ENCODE measurements around the gene KRTAP10-1. TPM values are rescaled to one million over a fixed set of nuclear protein-coding genes. Genes with fewer than 3 reads are reported as not detected.

Gene KRTAP10-1
- total and polyA plus RNA-seq, 4 donors, result not detected

GRCh38 chr21:44526096-44526997, 13.6 kb downstream of the KRTAP10-1 start (continued):
- TF ChIP-seq EGR1 (IDR thresholded peaks at IDR 0.05; ENCODE audit: low read depth in 2 of 2), result no peak
- no peak for TF ChIP-seq FOXA2 (IDR thresholded peaks at IDR 0.05)
- no peak for TF ChIP-seq JUND (IDR thresholded peaks at IDR 0.05)
- no peak for TF ChIP-seq FOXA1 (IDR thresholded peaks at IDR 0.05)
- no peak for TF ChIP-seq RAD21 (IDR thresholded peaks at IDR 0.05)
- TF ChIP-seq, protein P1, sequence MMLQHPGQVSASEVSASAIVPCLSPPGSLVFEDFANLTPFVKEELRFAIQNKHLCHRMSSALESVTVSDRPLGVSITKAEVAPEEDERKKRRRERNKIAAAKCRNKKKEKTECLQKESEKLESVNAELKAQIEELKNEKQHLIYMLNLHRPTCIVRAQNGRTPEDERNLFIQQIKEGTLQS (IDR thresholded peaks at IDR 0.05), result no peak
- no peak for TF ChIP-seq GABPA (IDR thresholded peaks at IDR 0.05 in 1 of 2, conservative IDR thresholded peaks at IDR 0.05 in 1 of 2)

GRCh38 chr21:44525391-44526095, 14.5 kb downstream of the KRTAP10-1 start:
- Histone ChIP-seq H3K9ac (ENCODE audit: low read depth in 1 of 2, low read length in 2 of 2) (no peak overlapping the region), H3K27ac (ENCODE audit: low read depth in 1 of 2, low read length in 2 of 2) (no peak overlapping the region), H3K9me3 (ENCODE audit: control insufficient read depth in 4 of 4, low read length in 3 of 4) (no peaks in the 10 kb centered on the region), H3K27me3 (ENCODE audit: control insufficient read depth in 4 of 4, insufficient read depth in 4 of 4, low read length in 3 of 4) (no peaks in the 10 kb centered on the region), H3K4me3 (ENCODE audit: low read depth in 1 of 3, low read length in 3 of 3) (no peak overlapping the region), H3K4me1 (ENCODE audit: control insufficient read depth in 4 of 4, insufficient read depth in 4 of 4, low read length in 3 of 4) (no peaks in the 10 kb centered on the region), H3K36me3 (ENCODE audit: control insufficient read depth in 4 of 4, insufficient read depth in 3 of 4, low read depth in 1 of 4, low read length in 3 of 4) (no peaks in the 10 kb centered on the region)
- TF ChIP-seq SP1 (IDR thresholded peaks at IDR 0.05), result no peak
- TF ChIP-seq, protein P1 (IDR thresholded peaks at IDR 0.05), result no peak
- TF ChIP-seq HNF4G (IDR thresholded peaks at IDR 0.05), result no peak
- TF ChIP-seq YY1 (IDR thresholded peaks at IDR 0.05), result no peak
- TF ChIP-seq FOXA1 (IDR thresholded peaks at IDR 0.05), result no peak
- TF ChIP-seq HNF4A (conservative IDR thresholded peaks at IDR 0.05), result no peak
- 83% methylated on average over 20 of the region's 20 CpGs for WGBS
- no peak for DNase-seq (ENCODE audit: low spot score)

- 85% methylated on average over 2 of the region's 2 CpGs for WGBS
- TF ChIP-seq, protein P2, sequence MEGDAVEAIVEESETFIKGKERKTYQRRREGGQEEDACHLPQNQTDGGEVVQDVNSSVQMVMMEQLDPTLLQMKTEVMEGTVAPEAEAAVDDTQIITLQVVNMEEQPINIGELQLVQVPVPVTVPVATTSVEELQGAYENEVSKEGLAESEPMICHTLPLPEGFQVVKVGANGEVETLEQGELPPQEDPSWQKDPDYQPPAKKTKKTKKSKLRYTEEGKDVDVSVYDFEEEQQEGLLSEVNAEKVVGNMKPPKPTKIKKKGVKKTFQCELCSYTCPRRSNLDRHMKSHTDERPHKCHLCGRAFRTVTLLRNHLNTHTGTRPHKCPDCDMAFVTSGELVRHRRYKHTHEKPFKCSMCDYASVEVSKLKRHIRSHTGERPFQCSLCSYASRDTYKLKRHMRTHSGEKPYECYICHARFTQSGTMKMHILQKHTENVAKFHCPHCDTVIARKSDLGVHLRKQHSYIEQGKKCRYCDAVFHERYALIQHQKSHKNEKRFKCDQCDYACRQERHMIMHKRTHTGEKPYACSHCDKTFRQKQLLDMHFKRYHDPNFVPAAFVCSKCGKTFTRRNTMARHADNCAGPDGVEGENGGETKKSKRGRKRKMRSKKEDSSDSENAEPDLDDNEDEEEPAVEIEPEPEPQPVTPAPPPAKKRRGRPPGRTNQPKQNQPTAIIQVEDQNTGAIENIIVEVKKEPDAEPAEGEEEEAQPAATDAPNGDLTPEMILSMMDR (IDR thresholded peaks at IDR 0.05; ENCODE audit: low read depth, low read length, missing input control), result no peak
- TF ChIP-seq, protein P3, sequence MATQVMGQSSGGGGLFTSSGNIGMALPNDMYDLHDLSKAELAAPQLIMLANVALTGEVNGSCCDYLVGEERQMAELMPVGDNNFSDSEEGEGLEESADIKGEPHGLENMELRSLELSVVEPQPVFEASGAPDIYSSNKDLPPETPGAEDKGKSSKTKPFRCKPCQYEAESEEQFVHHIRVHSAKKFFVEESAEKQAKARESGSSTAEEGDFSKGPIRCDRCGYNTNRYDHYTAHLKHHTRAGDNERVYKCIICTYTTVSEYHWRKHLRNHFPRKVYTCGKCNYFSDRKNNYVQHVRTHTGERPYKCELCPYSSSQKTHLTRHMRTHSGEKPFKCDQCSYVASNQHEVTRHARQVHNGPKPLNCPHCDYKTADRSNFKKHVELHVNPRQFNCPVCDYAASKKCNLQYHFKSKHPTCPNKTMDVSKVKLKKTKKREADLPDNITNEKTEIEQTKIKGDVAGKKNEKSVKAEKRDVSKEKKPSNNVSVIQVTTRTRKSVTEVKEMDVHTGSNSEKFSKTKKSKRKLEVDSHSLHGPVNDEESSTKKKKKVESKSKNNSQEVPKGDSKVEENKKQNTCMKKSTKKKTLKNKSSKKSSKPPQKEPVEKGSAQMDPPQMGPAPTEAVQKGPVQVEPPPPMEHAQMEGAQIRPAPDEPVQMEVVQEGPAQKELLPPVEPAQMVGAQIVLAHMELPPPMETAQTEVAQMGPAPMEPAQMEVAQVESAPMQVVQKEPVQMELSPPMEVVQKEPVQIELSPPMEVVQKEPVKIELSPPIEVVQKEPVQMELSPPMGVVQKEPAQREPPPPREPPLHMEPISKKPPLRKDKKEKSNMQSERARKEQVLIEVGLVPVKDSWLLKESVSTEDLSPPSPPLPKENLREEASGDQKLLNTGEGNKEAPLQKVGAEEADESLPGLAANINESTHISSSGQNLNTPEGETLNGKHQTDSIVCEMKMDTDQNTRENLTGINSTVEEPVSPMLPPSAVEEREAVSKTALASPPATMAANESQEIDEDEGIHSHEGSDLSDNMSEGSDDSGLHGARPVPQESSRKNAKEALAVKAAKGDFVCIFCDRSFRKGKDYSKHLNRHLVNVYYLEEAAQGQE (IDR thresholded peaks at IDR 0.05), result no peak
Observed at GRCh38 chr21:44524414-44525371, 15.3 kb downstream of the KRTAP10-1 start.

More at GRCh38 chr21:44524414-44525371, 15.3 kb downstream of the KRTAP10-1 start:
- Histone ChIP-seq H3K4me1 (ENCODE audit: control insufficient read depth in 4 of 4, insufficient read depth in 4 of 4, low read length in 3 of 4) (no peaks in the 10 kb centered on the region), H3K4me3 (ENCODE audit: low read depth in 1 of 3, low read length in 3 of 3) (no peak overlapping the region), H3K36me3 (ENCODE audit: control insufficient read depth in 4 of 4, insufficient read depth in 3 of 4, low read depth in 1 of 4, low read length in 3 of 4) (no peaks in the 10 kb centered on the region), H3K27ac (ENCODE audit: low read depth in 1 of 2, low read length in 2 of 2) (no peak overlapping the region), H3K9ac (ENCODE audit: low read depth in 1 of 2, low read length in 2 of 2) (no peak overlapping the region), H3K9me3 (ENCODE audit: control insufficient read depth in 4 of 4, low read length in 3 of 4) (no peaks in the 10 kb centered on the region), H3K27me3 (ENCODE audit: control insufficient read depth in 4 of 4, insufficient read depth in 4 of 4, low read length in 3 of 4) (no peaks in the 10 kb centered on the region)
- DNase-seq (ENCODE audit: low spot score), result no peak

Measured in liver (tissue), 9 donors.